Measurements from ENCODE around the gene PALB2.

GRCh38 chr16:23678430-23679273 is 37.5 kb upstream of the PALB2 start, which contains the start of gene PLK1:
- TF ChIP-seq CTCF (IDR thresholded peaks at IDR 0.05): no peak
- no peak for TF ChIP-seq POLR2A (IDR thresholded peaks at IDR 0.05)

Measured in testis (tissue), 2 donors.